ENCODE results near the gene AJAP1.

The AJAP1 gene

DNA sequence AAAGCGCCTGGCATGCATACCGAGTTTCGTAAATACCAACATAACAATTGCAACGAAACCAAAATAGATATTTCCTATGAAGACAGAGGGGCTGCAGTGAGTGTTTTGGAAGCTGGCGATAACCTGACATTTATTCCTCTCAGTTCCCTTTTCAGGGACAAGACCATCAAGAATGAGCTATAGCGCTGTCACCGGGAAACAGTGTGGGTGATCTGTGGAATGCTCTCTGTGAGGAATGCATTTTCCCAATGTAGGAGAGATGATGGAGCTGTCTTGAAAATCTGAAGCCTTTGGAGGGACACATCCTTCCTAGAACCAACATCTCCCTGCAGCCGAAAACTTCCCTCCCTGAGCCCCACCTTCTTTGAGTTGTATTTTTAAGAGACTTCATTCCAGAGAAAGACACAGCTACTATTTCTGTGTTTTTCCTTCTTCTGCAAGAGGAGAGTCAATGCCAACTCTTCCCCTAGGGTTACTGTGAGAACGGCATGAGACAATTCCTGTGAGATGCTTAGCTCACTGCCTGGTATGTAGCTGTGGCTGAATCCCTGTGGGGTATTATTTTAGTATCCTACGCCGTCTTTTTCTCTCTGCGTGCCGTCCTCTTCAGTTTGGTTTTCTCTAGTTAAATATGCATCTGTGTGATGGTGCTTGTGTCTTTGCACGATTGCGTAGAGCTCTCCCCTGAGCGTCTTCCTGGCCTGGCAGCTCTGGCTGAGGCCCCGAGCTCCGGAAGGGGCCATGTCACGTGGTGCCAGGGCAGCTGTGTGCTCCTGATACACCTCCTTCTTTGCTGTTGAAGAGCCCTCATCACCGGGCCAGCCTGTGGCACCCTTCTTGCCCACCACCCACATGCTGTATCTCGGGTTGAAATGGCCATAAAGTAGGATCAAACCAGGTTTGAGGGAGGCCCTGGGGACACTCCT lies 45.2 kb downstream of the AJAP1 start:
- peak in 12 of 56 donors; percentile 20 to 53 (median 28) for DNase-seq

DNA sequence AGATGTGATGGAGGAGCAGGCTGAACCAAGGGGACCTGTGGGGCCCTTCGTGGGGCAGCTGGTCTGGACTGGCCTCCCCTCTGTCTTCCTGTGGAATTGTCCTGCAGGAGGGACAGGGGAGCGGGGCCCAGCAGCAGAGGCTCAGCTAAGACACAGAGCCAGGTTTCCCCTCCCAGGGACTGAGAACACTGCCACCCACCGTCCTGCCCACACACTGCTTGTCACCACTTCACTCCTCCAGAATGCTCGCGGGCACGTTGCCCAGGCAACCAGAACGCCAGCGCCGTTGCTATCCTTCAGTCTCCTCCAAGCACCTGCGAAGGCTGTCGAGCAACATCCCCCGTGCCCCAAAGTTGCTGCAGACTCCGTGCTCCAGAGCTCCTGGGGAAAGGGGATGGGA lies 46.4 kb downstream of the AJAP1 start:
- DNase-seq = peak in 55 of 56 donors; percentile 24 to 96 (median 80)

DNA sequence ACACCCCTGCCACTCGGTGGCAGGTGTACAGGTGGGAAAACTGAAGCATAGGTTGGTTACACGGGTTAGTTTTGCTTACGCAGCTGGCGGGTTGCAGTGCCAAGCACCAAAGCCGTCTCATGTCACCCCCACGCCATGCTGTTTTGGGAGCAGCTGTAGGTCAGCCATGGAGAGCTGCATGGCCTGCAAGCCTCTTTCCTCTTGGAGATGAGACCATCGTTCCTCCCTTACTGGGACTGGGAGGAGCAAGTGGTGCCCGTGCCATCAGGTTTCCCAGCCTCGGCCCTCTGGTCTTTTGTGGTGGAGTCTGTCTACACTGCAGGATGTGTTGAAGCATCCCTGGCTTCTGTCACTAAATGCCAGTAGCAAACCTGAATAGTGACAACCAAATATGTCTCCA lies 46.9 kb downstream of the AJAP1 start:
- DNase-seq = no peak

DNA sequence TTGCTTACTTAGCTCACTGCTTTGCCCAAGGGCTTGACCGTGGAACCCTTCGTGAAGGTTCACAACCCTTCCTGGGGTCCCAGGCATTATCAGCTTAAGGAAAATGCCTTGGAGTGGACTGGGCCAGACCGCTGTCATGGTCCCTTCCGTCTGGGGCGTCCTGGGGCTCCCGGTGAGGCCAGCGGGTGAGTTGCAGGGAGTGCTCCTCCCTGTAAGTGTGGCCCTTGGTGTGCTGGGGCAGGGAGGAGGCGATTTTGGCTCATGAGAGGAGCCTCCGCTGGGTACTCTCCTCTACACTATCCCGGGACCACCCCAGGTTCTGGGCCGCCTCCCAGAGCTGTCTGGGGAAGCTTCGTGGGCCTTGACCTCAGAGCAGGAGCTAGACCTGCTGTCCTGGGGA lies 48.1 kb downstream of the AJAP1 start:
- DNase-seq = no peak

DNA sequence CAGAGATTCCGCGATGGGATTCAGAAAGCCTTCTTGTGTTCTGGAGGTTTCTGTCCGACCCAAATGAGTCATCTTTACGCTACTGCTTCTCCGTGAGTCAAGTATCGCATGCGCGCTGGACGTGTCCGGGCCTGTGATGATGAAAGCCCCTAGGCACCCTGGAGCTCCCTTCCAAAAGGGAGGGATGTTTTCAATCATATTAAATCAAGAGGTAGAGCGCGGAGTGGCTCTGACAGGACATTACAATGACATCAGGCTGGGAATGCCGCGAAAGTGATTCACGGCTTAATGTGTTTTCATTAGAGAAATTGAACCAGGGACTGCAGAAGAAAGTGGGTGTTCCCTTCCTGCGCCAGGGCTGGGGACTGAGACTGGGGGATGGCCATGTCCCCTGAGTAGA lies 48.5 kb downstream of the AJAP1 start:
- no peak for DNase-seq

DNA sequence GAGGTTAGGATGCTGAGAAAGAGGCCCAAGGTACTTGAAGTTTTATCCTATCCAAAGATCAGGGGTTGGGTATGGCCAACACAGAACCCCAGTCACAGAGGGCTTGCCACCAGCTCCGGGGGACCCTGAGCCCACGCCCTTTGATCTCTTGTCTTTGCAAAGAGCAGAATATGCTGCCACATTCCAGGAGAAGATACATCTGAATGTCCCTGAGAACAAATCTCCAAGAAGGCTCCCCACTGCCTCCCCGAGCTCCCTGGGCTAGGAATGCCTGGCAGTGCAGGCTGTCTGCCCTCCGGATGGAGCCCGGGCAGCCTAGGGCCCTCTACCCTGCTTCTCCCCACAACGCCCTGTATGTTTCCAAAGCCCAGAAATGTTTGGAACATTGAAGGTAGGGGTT lies 49.2 kb downstream of the AJAP1 start:
- no peak for DNase-seq

DNA sequence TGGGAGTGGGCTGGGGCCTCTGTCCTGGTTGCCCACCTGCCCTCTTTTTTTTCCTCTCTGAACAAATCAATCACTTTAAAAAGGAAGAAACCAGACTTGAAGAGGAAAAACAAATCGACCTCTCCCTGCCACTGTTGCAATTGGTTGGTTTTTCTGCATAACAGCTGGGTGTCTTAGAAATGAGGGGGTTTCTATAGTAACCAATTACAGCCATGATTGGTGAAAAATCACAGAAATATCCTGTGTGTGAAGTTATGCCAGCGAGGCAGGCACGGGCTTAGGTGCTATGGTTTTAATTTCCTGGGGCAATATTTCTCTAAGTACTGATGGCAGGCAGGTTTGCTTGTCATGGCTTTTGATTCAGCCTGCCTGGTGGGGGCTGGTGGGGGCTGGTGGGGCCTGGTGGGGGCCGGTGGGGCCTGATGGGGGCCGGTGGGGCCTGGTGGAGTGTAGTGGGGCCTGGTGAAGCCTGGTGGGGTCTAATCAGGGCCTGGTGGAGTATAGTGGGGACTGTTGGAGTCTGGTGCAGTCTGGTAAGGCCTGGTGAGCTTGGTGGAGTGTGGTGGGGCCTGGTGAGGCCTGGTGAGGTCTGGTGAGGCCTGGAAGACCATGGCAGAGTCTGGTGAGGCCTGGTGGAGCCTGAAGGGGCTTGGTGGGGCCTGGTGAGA lies 54.6 kb downstream of the AJAP1 start:
- DNase-seq = peak in 1 of 56 donors; percentile 23

DNA sequence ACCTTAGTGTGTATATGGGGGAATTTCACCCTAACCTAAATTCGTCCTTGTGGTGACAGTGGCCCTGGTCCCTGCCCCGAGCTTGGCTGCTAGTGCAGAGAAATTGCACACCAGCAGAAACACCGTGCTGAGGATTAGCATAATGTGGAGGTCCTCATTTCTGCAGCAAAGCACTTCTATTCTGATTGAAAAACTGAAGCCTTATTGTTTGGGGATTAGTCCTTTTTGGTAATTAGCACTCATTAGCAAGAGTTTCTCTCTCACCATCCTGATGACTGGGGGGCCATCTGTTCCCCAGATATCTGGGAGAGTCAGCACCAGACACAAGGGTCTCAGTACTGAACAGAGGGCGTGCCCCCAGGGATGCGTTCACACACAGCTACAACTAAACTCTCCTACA lies 55.2 kb downstream of the AJAP1 start:
- DNase-seq = no peak

DNA sequence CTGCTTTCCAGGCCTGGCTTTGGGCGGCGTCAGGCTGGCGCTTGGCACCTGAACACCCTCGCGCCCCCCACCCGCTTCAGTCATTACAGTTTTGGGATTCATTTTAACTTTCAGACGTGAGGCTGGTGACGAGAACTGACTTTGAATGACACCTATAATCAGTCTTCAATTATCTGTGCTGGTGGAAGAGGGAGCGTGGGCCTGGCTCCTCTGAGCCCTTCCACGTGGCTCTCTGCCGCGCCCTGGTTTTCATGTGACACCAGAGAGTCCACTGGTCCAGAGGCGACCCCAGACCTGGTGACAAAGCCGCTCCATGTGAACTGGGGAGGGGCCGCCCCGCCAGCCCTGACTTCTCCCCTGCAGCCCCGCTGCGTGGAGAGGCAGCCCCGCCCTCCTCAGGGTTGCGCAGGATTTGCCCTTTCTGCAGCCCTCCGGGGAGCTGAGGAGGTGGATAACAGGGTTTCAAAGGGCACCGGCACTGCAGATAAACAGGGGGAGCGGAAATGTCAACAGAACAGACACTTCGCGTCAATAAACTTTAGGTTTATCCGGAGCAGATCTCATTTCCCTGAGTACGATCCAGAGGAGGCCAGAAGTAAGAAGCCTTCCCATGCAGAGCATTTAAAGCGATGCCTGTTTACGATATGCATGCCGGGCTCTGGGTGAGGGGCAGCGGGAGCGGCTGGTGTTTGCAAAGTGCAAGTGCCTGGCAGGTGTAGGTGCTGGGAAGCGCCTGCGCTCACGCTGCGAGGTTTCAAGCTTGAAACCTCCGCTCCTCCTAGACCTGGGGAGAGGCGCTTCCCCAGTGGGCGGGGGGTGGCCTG lies 56.4 kb downstream of the AJAP1 start:
- peak in 18 of 56 donors; percentile 15 to 63 (median 34) for DNase-seq

DNA sequence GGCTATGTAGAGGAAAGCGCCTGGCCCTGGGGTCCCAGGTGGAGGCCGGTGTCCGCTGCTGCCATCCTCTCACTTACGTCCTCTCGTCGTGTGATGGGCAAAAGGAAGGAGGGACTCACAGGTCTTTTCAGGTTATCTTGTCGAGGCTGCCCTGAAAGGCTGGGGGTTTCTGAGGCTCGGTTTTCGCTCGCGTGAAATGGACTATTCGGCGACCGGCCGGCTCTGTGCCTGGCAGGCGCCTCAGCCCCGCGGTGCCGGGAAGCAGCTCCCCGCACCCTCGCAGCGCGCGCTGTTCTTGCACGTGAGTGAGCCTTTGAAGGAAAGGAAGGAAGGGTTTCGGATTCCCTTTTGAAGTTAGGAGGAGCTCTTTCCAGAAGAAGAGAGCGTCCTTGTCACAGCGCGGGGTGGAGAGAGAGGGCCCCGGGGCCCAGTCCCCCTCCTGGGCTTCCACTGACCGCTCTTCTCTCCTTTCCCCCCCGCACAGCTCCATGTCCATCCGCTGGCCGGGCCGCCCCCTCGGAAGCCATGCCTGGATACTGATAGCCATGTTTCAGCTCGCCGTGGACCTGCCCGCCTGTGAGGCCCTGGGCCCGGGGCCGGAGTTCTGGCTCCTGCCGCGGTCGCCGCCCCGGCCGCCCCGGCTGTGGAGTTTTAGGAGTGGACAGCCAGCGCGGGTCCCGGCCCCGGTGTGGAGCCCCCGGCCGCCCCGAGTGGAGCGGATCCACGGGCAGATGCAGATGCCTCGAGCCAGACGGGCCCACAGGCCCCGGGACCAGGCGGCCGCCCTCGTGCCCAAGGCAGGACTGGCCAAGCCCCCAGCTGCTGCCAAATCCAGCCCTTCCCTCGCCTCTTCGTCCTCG lies 57.2 kb downstream of the AJAP1 start:
- peak in 16 of 56 donors; percentile 5 to 51 (median 28) for DNase-seq

DNA sequence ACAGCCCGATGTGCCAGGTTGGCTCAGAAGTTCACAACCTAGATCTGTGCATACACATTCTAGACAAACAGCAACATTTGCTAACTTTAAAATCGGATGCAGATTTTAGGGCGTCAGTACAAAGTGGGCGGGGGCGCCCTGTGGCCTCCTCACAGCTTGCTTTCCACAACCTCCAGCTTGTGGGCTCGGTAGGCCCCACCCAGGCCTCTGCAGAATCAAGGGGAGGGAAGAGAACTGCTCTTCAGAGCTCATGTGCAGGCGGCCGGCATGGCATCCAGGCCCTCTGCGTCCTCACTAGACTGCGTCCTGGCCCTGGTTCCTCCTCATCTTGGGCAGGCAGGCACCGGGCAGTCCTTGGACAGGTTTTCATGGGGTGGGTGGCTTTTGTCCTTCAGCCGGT lies 59.3 kb downstream of the AJAP1 start:
- DNase-seq = peak in 16 of 56 donors; percentile 18 to 66 (median 26)

DNA sequence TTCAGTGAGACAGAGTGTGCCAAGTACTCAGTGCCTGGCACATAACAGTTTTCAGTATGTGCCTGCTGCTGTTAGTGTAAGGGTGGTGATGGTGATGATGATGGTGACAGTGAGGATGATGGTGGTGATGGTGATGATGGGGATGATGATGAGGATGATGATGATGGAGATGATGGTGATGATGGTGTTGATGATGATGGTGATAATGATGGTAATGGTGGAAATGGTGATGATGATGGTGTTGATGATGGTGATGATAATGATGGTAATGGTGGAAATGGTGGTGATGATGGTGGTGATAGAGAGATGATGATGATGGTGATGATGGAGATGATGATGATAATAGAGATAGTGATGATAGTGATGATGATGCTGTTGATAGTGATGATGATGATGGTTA lies 62.0 kb downstream of the AJAP1 start:
- DNase-seq = no peak

DNA sequence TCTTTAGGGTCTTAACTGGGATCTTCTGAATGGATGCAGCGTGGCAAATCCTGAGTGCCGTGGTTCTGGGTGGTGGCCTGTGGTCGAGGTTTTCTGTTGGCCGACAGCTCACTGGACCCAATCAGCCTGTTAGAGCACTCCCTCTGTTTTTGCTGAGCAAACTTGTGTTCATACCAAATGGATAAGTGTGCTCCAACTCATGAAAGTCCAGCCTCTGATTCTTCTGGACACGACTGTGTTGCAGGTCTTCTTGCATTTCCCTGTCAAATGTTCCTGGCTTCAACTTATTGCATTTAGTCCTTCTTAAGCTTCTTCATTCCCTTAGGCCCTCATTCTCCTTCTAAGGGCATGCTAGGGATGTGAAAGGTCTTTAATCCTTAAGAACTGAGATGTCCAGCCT lies 63.7 kb downstream of the AJAP1 start:
- DNase-seq = no peak

DNA sequence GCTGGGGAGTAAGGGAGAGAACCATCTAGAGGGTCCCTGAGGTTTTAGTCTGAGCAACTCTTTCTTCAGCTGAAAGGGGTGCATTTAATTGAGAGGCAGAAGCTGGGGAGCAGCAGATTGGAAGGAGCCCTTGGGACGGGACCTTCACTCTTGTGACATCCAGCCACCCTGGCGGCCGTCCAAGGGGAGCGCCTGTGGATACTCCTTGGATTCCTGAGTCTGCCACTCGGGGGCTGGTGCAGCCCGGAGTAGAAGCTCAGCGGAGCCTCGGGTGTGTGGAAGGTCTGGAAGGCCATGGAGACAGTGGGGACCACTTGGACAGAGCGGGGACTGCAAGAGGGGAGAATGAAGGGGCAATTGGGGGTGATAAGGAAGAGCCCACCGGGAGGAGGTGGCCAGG lies 68.7 kb downstream of the AJAP1 start:
- DNase-seq = no peak

DNA sequence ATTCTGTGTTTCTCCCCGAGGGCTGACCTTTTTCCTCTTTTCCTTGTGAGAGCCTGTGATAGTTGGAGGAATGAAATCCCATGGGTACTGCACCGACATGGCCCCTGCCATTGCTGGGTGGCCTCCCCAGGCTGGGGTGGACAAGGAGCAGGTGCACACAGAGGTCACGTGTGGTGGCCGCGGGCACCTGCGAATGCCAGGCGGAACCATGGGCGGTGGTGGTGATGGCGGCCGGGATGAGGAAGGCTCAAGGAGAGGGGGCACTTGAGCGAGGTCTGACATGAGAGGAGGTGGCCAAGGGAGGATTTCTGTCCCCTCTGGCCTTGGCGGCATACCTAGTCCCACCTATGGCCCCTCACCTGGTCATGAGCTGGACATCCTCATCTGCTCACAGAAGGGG lies 69.6 kb downstream of the AJAP1 start:
- DNase-seq = no peak

DNA sequence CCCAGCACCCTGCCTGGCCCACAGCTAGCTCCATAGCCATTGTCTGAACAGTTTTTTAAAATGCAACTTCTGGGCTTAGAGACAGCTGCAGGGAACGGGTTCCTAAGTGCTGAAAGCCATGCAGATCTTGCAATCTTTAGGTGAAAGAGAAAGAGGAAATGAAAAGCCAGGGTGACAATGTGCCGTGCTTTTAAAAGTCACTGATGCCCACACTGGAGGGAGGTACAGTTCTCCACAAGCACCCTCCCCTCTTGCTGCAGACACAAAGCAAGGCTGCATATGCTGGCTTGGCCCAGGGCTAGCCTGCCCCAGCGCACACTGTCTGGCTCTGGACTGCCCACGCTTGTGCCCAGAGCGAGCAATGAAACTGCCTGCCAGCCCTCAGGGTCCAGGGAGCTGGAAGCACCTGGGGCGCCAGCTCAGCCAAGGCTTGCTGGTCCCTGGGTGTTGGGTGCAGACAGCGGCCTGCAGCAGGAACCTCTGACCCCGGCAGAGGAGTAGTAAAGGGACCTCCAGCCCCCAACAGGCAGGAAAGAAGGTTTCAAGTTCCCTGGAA lies 70.4 kb downstream of the AJAP1 start:
- DNase-seq = no peak

DNA sequence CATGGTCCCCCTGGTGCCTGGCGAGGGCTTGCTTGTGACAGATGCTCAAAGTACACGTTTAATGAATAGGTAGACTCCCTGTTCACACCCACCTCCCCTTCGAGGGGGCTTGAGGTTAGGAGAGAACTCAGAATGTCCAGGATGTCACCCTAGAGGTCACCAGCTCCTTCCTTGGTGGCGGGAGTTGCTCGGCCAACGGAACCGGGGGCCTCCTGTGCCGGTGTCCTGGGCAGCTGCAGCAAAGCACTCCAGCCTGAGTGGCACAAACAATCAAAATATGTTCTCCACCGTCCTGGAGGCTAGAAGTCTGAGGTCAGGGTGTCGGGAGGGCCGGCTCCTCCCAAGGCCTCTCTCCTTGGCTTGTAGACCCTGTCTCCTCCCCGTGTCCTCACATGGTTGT lies 71.0 kb downstream of the AJAP1 start:
- no peak for DNase-seq

DNA sequence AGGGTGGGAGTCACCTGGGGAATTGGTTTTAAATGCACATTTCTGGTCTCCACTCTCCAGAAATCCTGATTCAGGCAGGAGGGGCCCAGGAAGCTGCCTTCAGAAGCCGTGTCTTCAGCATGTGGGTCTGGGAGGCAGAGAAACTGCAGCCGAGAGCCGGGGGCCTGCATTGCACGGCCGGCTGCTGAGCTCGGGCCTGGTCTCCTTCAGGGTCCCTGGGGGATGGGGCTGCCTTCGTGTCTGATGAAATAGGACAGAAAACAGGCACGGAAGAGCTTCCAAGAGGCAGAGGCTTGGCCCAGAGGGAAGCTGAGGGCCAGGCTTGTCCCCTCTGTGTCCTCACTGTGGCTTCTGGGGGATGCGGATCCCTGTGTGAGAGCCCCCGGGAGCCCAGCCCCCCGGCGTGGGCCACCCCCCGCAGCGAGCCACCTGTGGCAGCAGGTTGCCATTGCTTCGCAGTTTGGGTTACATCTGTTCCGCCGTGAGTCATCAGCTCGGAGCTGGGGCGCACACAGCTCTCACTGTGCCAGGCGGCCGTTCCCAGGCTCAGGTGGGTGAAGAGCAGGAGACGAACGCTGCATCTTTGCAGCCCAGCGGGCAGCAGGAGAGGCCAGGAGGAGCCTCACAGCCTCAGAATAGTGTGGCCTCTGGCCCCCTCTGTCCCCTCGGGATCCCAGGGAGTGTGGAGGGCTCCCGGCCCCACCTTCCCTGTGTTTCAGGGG lies 72.4 kb downstream of the AJAP1 start:
- DNase-seq = peak in 21 of 56 donors; percentile 6 to 73 (median 34)

DNA sequence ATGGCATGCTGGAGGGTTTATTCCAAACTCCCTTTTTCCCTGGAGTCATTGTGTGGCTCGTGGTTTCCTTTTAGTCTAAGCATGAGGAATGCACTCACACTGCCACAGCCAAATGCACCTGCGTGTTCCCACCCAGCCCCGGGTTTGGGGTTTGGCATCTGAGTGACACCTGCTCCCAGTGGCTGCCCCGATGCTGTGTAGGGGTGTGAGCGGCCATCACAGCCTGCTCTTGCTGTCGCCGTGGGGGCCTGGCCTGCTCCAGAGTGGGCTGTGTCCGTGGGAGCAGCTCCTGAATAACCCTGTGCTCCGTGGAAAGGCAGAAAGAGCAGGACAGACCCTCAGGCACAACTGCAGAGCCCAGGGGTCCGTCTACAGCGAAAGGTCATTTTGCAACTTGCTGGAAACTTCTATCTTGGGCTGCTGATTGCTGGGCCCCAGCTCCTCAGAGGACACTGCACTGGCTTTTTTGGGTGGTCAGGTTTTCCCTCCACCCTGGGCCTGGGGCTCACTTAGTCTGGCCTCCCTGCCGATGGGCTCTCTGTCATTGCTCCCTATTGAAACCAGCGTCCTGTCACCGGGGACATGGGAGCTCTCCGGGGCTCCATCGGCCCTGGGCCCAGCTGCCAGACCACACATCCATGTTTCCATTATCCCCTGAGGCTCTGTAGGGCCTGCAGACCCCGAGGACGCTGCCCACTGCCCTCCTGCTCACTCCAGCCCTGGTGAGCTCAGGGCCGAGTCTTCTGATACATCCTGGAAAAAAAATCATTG lies 74.1 kb downstream of the AJAP1 start:
- no peak for DNase-seq
